Measurements from ENCODE around the gene TXNRD3.
"Not testable (repeated sequence)": the region's sequence is repeated elsewhere in the genome, so short reads cannot be mapped to it uniquely, and the experiment has no call there.

TXNRD3 gene

DNA sequence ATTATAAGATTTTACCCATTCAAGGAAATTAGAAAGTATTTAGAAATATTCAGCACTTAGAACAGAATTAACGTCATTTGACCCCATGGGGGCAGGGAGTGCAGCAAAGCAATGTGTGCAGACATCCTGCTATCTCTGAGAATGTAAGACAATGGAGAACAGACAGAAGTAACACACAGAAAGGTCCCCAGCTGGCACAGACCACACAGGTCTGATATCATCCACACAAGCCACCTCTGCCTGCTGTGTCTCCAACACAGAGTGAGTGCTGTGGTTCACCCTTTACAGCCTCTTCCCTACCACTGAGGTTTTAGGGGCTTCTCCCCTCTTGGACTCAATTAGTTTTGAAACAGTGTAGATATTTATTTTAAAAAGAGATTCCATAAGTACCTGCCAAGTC lies 16.1 kb downstream of the TXNRD3 start:
- DNase-seq: no peak

- DNase-seq: no peak
Observed at GRCh38 chr3:126636436-126636835, 18.5 kb downstream of the TXNRD3 start.

DNA sequence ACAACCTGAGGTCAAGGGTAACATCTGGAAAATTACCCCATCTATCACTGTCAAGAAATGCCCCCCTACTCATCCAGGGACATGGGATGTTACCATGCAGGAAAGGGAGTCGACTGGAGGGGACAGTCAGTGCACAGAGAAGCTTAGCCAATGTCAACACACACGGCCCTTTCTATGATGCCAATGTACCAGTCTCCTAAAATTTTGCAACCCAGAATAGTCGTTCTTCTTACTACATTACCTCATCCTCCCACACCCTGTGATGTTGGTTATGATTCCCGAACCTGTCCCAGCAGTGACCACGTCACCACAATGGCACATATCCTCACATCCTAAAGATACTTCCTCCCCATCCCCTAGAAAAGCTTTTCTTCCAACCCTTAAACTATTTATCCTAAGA lies 20.1 kb downstream of the TXNRD3 start:
- no peak for DNase-seq

DNA sequence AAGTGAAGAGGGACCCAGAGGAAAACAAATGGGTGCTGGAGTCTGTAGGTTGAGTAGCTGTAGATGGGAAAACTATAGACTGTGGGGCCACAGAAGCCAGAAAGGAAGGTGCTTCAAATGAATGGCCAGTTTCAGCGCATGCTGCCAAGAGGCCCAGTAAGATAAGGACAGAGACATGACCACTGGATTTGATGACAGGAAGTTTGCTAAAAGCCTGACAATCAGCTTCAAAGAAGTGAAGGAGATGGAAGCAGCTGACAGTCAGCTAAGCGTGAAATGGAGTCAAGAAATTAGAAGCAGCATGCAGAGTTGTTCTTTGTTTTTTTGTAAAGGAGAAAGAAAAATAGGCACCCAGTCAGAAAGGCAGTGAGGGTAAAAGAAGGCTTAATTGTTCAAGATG lies 24.9 kb downstream of the TXNRD3 start:
- DNase-seq: no peak

DNA sequence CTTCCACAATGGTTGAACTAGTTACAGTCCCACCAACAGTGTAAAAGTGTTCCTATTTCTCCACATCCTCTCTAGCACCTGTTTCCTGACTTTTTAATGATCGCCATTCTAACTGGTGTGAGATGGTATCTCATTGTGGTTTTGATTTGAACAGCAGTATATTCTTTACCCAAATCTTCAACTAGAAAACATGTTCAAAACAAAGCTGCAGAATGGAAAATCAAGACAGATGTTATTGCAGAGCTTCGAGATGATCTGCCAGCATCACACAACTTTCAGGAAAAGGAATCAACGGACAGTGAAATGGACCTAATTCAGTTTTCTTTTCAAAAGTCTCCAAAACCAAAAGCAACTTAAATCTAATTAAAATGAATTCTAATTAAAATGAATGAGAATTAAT lies 29.2 kb downstream of the TXNRD3 start:
- DNase-seq: not testable (repeated sequence)

DNA sequence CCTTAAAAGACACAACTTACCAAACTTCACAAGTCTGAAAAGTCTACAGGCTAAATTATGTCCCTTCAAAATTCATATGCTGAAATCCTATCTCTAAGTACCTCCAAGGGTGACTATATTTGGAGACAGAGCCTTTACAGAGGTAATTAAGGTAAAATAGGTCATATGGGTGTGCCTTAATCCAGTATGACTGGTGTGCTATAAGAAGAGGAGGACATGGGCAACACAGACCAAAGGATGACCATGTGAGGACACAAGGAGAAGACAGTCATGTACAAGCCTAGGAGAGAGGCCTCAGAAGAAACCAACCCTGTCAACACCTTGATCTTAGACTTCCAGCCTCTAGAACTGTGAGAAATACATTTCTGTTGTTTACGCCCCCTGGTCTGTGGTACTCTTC lies 32.2 kb downstream of the TXNRD3 start:
- DNase-seq: no peak

DNA sequence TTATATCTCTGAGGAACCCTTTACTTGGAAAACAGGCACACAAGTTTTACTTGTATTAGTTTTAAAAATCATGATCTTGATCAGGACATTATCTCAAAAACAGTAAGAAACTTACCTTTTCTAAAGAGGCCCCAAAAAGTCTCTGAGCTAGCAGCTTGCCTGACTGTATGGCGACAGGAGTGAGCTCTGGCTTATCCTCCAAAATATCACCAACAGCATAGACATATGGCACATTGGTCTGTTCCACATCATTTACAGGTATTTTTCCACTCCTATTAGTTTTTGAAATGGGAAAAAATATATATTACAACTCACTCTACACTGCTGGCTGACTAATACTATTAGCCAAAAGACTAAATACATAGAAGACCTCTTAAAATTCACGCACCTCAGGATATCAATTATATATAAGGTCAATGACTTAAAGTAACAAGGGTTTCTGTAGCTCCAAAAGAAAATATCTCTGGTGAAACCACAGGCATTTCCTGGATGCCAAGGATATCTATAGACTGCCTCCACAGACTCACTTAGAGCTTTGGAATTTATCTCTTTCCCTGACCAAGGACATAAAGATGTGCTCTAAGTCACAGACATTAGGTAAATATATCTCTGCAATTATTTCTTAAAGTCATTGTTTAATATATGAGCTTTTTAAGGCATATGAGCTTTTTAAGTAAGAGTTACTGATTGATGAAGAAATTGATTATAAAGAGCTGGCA lies 33.1 kb downstream of the TXNRD3 start:
- no peak for DNase-seq

DNA sequence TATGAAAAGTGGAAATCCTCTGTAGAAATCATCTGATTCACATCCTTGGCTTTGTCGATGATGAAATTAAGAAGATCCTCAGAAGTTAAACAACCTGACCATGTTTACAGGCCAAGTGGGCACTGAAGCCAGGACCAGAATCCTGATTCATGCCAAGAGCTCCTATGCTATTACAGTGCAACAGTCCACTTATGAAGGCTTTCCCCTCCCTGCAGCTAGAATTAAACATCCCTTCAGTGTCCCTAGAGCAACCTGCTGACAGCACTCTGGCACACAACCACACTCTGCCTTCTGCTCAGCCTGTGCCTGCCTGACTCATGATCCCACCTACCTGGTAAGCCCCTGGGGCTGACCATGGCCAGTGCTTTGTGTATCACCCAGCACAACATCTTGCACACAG lies 33.8 kb downstream of the TXNRD3 start:
- DNase-seq: no peak

GRCh38 chr3:126620738-126621137 lies 34.2 kb downstream of the TXNRD3 start:
- no peak for DNase-seq

DNA sequence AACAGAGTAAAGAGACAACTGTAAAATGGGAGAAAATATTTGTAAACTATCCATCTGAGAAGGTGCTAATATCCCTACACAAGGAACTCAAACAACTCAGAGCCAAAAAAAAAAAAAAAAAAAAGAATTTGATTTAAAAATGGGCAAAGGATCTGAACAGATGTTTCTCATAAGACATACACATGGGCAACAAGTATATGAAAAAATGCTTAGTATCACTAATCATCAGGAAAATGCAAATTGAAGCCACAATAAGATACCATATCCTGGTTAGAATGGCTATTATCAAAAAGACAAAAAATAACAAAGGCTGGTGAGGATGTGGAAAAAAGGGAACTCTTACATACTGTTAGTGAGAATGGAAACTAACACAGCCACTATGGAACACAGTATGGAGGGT lies 36.2 kb downstream of the TXNRD3 start:
- DNase-seq: no peak

GRCh38 chr3:126618021-126618420 lies 36.9 kb downstream of the TXNRD3 start:
- no peak for DNase-seq

DNA sequence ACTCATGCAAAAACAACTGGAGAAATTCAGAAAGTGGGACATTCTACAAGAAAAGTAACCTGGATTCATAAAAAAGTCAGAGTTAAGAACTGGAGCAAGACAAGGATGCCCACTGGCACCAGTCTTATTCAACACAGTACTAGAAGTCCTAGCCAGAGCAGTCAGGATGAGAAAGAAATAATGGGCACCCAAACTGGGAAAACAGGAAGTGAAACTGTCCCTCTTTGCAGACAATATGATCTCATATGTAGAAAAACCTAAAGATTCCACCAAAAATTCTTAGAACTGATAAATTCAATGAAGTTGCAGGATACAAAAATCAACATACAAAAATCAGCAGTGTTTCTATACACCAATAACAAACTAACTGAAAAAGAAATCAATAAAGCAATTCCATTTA lies 37.4 kb downstream of the TXNRD3 start:
- DNase-seq: no peak

GRCh38 chr3:126616931-126617330 lies 38.0 kb downstream of the TXNRD3 start:
- no peak for DNase-seq

DNA sequence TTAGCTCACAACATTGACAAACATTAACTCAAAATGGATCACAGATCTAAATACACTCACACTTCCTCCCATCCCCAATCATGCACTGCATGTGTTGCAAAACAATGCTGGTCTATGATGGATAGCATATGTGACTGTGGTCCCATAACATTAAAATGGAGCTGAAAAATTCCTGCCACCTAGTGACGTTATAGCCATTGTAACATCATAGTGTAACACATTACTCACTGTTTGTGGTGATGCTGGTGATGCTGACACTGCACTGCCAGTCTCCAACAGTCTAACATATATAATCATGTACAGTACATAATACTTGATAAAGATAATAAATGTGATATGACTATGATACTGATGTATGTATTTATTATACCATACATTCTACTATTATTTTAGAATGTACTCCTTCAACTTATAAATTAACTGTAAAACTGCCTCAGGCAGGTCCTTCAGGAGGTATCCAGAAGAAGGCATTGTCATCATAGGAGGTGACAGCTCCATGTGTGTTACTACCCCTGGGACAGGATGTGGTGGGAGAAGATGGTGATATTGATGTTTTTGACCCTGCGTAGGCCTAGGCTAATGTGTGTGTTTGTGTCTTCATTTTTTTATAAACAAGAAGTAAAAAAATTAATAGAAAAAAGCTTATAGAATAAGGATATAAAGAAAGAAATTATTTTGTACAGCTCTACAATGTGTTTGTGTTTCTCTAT lies 41.3 kb downstream of the TXNRD3 start:
- no peak for DNase-seq

DNA sequence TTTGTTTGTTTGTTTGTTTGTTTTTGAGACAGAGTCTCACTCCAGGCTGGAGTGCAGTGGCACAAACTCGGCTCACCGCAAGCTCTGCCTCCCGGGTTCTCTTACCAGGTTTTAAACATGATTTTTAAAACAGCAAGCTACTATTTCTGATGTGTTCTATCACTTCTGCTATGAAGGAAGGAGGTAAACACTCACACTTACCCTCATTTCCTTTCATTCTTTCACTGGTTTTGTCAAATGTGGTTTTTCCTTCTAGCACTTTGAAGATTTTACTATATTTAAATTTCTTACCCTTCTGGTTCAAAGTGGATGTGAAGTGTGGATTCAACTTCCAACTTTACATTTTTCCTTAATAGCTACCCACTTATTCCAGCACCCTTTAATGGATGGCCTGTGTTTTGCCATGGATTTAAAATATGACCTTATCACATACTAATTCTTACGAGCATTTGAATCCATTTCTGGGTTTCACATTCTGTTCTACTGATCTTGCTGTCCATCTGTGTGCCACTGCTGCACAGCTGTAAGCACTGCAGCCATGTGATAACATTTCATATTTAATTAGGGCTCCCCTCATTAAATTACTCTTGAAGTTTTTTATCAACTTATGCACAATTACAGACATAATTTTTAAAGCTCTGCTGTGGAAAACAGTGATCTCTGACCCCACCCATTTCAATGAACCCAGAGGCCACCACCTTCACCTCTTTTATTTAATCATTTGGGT lies 42.3 kb downstream of the TXNRD3 start:
- no peak for DNase-seq

- no peak for DNase-seq
Observed at GRCh38 chr3:126609909-126610308, 45.0 kb downstream of the TXNRD3 start.

DNA sequence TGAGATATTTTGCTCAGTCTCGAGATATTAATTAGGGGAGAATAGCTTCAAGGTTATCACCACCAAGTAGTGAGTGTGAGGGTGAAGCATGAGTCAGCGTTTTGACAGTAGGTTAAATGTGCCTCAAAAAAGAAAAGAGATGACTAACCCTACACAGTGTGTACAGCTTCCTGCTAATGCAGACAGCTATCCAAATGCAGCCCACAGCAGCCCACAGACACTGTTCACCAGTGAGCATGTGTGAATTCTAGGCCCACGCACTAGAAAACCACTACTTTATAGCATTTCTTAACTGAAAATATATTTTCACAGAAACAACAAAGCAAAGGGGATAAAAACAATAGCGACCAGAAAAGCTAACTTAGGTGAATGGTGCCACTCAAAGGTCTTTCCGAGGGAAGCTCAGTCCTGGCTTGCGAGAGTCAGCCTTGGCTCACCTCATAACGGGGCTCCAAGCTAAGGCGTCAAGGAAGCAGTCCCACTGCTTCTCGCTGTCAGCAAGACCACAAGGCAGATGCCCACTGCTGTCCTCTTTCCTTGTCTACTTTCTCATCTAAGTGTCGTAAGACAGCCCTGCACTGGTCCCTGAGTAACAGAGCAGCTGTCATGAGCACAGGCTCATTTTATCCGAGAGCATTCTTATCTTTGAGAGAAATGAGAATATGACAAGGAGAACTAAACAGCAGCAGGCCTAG lies 47.6 kb downstream of the TXNRD3 start:
- no peak for DNase-seq

- DNase-seq: no peak
Observed at GRCh38 chr3:126606001-126606400, 48.9 kb downstream of the TXNRD3 start.

- no peak for DNase-seq
Observed at GRCh38 chr3:126604691-126605090, 50.2 kb downstream of the TXNRD3 start.

DNA sequence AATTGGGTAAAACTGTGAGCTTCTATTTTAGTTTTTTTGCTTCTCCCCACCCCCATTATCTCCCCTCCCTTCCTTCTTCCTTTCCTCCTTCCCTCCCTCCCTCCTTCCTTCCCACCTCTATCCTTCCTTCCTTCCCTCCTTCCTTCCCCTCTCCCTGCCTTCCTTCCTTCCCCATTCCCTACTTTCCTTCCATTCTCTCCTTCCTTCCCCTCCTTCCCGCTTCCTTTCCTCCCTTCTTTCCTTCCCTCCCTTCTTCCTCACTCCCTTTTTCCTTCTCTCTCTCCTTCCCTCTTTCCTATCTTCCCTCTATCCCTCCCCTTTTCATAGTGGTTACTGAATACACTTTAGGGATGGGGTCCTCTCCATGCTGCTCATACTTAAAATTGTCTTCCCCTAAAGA lies 55.8 kb downstream of the TXNRD3 start:
- no peak for DNase-seq

DNA sequence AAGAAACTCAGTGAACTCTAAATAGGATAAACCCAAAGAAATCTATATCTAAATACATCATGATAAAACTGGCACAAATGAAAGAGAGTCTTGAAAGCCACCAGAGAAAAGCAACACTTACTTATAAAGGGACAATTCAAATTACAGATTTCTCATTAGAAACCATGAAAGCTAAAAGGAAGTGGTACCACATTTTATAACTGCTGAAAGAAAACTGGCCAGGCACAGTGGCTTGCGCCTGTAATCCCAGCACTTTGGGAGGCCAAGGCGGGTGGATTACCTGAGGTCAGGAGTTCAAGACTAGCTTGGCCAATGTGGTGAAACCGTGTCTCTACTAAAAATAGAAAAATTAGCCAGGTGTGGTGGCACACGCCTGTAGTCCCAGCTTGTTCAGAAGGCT lies 59.4 kb downstream of the TXNRD3 start:
- DNase-seq: not testable (repeated sequence)

DNA sequence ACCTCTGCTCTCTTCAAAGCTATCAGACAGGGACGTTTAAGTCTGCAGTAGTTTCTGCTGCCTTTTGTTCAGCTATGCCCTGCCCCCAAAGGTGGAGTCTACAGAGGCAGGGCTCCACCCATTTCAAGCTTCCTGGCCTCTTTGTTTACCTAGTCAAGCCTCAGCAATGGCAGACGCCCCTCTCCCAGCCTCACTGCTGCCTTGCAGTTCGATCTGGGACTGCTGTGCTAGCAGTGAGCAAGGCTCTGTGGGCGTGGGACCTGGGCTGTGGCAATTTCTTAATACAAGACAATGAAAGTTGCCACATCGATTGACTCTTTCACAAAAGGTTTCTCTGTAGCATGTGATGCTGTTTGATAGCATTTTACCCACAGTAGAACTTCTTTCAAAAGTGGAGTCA lies 63.4 kb downstream of the TXNRD3 start:
- not testable (repeated sequence) for DNase-seq

DNA sequence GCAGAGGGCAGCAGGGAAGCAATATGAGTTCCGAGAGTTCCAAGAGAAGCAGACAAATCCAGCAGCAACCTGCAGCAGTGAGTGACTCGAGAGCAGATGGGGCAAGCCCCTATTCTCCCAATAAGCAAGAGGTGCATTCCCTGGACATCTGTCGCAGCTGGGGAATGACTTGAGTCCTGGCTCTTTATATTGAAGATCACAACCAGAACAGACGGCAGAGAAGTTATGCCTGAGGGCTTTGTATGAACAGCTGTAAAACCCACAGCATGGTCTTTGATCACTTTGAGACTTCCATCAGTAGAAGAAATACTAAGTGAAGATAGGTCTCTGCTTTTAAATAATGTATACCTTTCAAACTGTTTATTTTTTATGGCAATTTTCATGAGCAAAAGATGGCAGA lies 72.6 kb downstream of the TXNRD3 start:
- no peak for DNase-seq

DNA sequence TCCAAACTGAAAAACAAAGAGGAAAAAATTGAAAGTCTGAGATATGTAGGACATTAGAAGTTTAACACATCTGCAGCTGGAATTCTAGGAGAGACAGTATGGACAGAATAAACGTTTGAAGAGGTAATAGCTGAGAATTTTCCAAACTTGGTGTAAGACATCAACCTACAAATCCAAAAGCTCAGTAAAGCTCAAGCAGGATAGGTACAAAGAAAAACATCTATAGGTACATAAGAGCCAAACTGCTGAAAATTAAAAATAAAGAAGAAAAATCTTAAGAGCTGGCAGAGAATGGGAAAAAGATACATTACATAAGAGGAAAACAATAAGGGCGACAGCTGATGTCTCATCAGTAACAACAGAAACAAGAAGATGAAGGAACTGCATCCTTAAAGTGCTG lies 73.4 kb downstream of the TXNRD3 start:
- DNase-seq: no peak
